Type B pancreatic cell (in vitro differentiated cells): ENCODE results near the gene CCBE1. TPM values are rescaled to one million over a fixed set of nuclear protein-coding genes. Genes with fewer than 3 reads are reported as not detected.

ENCODE experiments used
- DNase-seq: peaks from one replicate; pipeline ENCODE4 v3.0.0; 2021; ENCODE audit warnings: mixed read lengths; ENCODE audit not compliant: unreplicated experiment; ENCODE audit errors: extremely low spot score
- H3K27ac Mint-ChIP-seq: 2 replicates; pipeline ENCODE4 v1.8.0; 2021; ENCODE audit warnings: mild to moderate bottlenecking, mixed read lengths
- H3K27me3 Mint-ChIP-seq: 2 replicates; pipeline ENCODE4 v1.8.0; 2021; ENCODE audit warnings: mixed read lengths
- H3K36me3 Mint-ChIP-seq: 2 replicates; pipeline ENCODE4 v1.8.0; 2021; ENCODE audit warnings: mixed read lengths
- H3K4me1 Mint-ChIP-seq: one replicate; pipeline ENCODE4 v1.8.0; 2021; ENCODE audit warnings: mixed read lengths; ENCODE audit not compliant: unreplicated experiment
- H3K4me3 Mint-ChIP-seq: 2 replicates; pipeline ENCODE4 v1.8.0; 2021; ENCODE audit warnings: mild to moderate bottlenecking, mixed read lengths
- H3K9me3 Mint-ChIP-seq: 2 replicates; pipeline ENCODE4 v1.8.0; 2021; ENCODE audit warnings: mixed read lengths
- total RNA-seq: library from RNA; stranded (reverse); gene quantifications from 2 replicates; pipeline ENCODE4 v1.2.1, GENCODE V29; 2021; ENCODE audit warnings: low replicate concordance
- TF ChIP-seq, protein P1 (sequence below): fragments of 200-600 bp; sonication (generic); conservative IDR thresholded peaks from 2 replicates; pipeline ENCODE4 v1.5.0; 2021; ENCODE audit warnings: antibody characterized with exemption, mild to moderate bottlenecking

Gene CCBE1
- total RNA-seq, 1 donor from 2014 or later: 51.3 TPM

DNA sequence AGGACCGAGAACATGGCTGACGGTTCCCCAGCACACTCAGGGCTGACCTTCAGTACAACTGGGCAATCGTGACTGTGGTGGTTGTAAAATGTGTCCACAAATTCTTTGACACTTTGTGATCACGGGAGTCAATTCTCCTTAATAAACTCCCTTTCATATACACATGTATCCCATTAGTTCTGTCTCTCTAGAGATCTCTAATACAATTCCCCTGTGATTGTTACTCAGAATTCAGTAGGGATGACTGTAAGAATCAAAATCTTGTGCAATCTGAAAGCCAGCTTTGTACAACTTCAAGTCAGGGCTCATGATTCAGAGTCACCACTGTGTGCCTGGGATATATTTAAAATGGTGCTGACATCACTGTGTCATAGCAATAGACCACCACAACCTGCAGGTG is 248.7 kb downstream of the CCBE1 start:
- Mint-ChIP-seq H3K4me3 (no peak overlapping the region), H3K36me3 (peaks cover 6% of the 10 kb centered on the region), H3K27ac (no peak overlapping the region), H3K4me1 (peaks cover 11% of the 10 kb centered on the region), H3K9me3 (no peaks in the 10 kb centered on the region), H3K27me3 (no peaks in the 10 kb centered on the region)
- TF ChIP-seq, protein P1, sequence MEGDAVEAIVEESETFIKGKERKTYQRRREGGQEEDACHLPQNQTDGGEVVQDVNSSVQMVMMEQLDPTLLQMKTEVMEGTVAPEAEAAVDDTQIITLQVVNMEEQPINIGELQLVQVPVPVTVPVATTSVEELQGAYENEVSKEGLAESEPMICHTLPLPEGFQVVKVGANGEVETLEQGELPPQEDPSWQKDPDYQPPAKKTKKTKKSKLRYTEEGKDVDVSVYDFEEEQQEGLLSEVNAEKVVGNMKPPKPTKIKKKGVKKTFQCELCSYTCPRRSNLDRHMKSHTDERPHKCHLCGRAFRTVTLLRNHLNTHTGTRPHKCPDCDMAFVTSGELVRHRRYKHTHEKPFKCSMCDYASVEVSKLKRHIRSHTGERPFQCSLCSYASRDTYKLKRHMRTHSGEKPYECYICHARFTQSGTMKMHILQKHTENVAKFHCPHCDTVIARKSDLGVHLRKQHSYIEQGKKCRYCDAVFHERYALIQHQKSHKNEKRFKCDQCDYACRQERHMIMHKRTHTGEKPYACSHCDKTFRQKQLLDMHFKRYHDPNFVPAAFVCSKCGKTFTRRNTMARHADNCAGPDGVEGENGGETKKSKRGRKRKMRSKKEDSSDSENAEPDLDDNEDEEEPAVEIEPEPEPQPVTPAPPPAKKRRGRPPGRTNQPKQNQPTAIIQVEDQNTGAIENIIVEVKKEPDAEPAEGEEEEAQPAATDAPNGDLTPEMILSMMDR: no peak
- no peak for DNase-seq

DNA sequence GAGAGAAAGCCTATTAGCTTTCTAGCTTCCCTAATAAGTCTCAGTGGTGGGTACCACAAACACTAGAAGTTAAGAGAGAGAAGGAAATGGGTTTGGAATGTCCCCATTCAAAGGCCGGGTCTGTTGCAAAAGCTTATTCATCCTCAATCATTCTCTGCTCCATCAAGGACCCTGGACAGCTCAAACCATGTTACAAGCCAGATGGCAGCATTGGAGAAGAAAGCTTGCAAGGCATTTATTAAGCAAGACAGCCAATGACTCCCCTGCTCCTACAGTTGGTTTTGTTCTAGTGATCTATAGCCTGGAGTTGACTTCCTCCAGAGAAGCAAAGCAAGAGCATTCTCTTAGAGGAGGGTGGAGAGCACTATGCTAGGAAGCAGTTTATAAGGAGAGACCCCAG is 251.2 kb downstream of the CCBE1 start:
- Mint-ChIP-seq H3K4me1 (no peaks in the 10 kb centered on the region), H3K27ac (no peak overlapping the region), H3K9me3 (peaks cover 6% of the 10 kb centered on the region), H3K36me3 (peaks cover 12% of the 10 kb centered on the region), H3K27me3 (peaks cover 4% of the 10 kb centered on the region), H3K4me3 (no peak overlapping the region)
- no peak for DNase-seq
- TF ChIP-seq, protein P1: no peak

DNA sequence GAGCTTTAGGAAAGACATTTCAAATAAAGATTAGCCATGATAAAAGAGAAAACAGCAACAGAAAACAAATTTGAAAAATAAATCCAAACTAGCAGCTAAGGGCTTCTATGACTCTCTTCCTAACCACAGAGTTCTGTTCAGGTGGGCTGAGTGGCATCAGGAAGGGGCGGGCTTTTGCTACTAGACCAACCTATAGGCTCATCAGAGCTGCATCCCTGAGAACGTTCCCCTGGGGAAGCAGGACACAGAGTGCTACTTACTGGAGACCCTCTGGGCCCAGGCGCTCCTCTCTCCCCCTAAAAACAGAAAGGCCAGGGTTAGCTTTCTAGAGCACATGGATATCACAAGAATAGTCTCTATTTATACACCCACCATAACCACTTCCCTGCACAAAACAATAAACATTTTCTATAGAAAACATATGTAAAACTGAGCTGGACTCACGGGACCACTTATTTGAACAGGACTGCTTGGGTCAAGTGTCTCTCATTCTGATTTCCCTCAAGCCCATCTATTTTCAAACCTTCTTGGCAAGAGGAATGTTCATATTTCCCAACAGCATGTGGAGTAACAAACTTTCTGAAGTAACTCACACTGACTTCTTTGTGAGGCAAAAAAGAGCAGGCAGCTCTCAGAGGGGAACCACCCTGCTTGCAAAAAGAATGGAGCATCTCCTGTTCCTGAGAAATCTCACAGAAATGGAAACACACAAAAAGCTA is 259.2 kb downstream of the CCBE1 start:
- no peaks in the 10 kb centered on the region for H3K4me1 Mint-ChIP-seq
- H3K27me3 Mint-ChIP-seq: peaks cover 4% of the 10 kb centered on the region
- TF ChIP-seq, protein P1: no peak
- peaks cover 15% of the 10 kb centered on the region for H3K36me3 Mint-ChIP-seq
- DNase-seq: no peak
- peaks cover 6% of the 10 kb centered on the region for H3K9me3 Mint-ChIP-seq
- no peak overlapping the region for H3K4me3 Mint-ChIP-seq
- H3K27ac Mint-ChIP-seq: no peak overlapping the region

DNA sequence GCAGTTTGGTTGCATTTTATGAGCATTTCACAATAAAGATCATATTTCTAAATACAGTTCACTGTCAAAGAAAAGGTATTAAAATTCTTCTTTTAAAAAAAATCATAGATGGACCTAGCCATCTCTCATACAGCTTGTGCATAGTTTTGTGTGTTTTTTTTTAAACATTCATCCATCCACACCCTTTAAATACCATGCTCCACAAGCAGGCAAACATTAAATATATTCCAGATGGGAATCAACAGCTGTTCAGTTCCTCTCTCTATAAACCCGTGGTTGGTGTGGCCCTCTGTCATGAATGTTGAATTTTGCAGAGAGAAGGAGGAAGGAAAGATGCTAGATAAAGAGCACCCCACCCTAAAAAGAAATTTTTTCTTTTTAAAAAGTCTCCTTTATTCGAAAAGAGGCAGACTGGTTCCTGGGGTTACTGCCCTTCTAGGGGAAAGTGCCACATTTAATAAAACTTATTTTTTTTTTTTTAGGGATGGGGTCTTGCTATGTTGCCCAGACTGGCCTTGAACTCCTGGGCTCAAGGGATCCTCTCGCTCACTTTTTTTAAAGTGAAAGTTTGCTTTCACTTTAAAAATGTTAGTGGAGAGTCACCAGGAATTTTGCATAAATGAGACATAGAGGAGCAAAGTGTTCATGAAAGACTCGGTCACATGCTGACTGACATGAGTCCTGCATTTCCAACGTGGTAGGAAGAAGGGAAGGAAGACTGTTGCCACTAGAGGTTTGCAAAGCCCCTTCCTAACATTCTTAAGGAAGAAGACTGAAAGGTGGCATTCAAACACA is 264.2 kb downstream of the CCBE1 start:
- TF ChIP-seq, protein P1: no peak
- H3K9me3 Mint-ChIP-seq: no peaks in the 10 kb centered on the region
- H3K27me3 Mint-ChIP-seq: no peaks in the 10 kb centered on the region
- H3K4me3 Mint-ChIP-seq: no peak overlapping the region
- no peaks in the 10 kb centered on the region for H3K4me1 Mint-ChIP-seq
- H3K36me3 Mint-ChIP-seq: peaks cover 13% of the 10 kb centered on the region
- H3K27ac Mint-ChIP-seq: no peak overlapping the region
- DNase-seq: no peak

DNA sequence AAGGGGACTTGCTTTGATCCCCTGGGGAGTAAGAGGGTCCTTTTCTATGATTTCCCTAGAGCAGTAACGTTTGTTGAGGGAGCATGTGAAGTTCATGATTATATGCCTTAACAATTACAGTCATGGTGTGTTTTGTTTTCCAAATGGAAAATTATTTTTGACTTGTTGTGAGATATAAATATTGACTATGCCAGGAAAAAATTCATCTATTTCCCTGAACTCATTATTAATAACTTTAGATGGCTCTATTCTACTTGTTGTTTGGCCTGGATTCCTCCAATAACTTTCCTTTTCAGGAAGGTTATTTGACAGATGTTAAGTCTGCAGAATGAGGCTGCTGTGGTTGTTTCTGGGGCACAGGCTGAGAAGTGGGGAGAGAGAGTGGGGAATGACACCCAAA is 266.1 kb downstream of the CCBE1 start:
- no peak for DNase-seq
- H3K36me3 Mint-ChIP-seq: peaks cover 13% of the 10 kb centered on the region
- H3K4me3 Mint-ChIP-seq: no peak overlapping the region
- TF ChIP-seq, protein P1: no peak
- H3K27ac Mint-ChIP-seq: no peak overlapping the region
- no peaks in the 10 kb centered on the region for H3K27me3 Mint-ChIP-seq
- H3K9me3 Mint-ChIP-seq: no peaks in the 10 kb centered on the region
- H3K4me1 Mint-ChIP-seq: no peaks in the 10 kb centered on the region
